Stimulated activated CD4-positive, alpha-beta T cell treated with anti-CD3 and anti-CD28 coated beads, Interleukin-2, amount 100 ng/mL, for 4 hours (primary cell): Measurements from ENCODE around the gene PPP1R14B.

Experiments used
- DNase-seq: peaks from one replicate; pipeline ENCODE4 v3.0.0-alpha.2; 2020; ENCODE audit warnings: low read depth

Gene PPP1R14B

DNA sequence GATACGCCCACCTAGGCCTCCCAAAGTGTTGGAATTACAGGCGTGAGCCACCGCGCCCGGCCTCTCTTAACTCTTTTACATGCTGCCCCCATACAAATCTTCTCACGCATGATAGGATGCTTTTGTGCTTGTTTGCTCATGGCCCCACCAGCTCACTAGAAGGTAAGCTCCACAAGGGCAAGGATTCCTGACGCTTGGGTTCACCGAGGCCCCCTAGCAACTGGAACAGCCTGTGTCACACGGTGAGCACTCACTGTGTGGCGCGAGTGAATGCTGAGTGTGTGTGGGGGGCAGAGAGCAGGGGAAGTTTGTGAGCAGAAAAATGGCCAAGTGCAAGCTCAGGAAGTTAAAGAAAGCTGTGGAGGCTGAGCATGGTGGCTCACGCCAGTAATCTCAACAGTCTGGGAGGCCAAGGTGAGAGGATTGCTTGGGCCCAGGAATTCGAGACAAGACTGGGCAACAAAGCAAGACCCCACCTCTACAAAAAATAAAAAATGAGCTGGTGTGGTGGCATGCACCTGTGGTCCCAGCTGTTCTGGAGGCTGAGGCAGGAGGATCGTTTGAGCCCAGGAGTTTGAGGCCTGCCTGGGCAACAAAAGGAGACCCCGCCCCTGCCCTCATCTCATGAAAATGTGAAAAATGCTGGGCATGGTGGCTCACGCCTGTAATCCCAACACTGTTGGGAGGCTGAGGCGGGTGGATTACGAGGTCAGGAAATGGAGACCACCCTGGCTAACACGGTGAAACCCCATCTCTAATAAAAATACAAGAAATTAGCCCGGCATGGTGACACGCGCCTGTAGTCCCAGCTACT, 35.4 kb upstream of the PPP1R14B start:
- no peak for DNase-seq

DNA sequence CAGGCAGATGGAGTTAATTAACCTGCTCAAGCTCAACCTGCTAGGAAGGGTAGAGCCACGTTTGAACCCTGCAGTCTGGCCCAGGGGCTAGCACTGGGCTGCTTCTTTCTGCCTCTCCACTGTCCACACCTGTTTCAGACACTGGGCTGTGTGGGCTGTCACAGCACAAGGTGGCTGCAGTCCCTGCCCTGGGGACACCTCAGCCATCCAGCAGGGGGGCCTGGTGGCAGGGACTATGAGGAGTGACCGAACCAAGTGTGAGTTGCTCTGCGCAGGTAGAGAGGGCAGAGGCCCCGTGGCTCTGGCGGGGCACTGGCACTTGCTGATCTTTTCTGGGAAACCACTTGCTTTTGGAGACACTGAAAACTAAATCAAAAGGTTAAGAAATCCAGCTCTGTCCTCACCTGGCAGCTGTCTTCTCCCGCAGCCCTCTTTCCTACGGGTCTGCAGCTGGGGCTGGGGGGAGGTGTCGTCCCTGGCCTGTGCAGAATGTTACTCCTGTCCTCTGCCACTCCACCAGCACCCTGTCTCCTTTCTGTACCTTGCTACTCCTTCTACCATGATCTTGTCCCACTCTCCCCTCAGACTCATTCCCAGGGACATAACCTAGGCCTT, 31.9 kb upstream of the PPP1R14B start:
- DNase-seq, result no peak

- DNase-seq, result no peak
These were observed 30.1 kb upstream of the PPP1R14B start for GRCh38 chr11:64276653-64277431.

DNA sequence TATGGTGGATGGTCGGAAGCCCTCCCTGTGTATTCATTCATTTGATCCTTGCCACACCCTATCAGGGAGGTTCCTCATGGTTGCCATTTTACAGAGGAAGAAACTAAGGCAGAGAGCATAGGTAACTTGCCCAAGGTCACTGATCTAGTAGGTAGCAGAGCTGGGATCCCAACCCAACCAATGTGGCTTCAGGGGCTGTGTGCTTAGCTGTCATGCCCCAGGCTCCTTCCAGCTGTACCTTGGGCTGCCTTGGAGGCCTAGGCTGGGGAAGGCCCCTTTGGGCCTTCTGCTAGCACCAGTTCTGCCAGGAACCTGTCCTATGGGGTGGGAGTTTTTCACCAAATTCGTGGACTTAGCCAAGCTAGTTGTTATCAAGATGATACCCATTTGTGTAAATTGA, 29.1 kb upstream of the PPP1R14B start:
- DNase-seq, result no peak

DNA sequence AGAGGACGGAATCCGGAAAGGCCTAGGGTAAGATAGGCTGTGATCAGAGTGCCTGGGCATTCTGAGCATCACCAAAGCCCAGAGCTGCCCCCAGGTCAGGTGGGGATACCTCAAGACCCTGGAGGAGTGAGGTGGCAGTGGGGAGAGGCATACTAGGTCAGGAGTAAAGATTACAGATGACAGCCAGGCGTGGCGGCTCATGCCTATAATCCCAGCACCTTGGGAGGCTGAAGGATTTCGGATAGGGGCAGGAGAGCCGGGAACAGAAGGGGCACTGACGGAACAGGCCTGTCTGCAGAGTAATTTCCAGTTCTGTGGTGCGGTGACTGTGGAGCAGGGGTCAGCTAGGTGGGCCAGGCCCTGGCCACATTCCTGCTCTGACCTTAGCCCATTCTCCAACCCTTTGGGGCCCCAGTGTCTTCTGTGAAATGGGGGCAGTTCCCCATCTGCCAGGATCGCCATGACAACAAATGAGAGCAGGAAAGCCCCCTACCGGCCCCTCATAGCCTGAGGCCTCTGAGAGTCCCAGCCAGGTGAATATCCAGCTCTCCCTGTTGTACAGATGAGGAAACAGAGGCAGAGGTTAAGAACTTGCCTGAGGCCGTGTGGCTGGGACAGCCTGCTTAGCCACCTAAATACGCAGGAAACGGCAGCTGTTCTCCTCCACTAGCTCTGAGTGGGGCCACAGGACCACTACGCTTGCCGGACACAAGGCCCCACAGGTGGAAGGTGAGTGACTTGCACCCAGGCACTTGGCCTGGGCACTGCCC, 28.5 kb upstream of the PPP1R14B start:
- no peak for DNase-seq

- DNase-seq, result peak; percentile 97
These were observed 22.9 kb upstream of the PPP1R14B start for GRCh38 chr11:64269540-64270220.

- DNase-seq, result no peak
These were observed 22.3 kb upstream of the PPP1R14B start for GRCh38 chr11:64268893-64269539.

- DNase-seq, result no peak
These were observed 21.5 kb upstream of the PPP1R14B start for GRCh38 chr11:64268025-64268892.

- DNase-seq, result no peak
These were observed 20.6 kb upstream of the PPP1R14B start for GRCh38 chr11:64267207-64267945.

DNA sequence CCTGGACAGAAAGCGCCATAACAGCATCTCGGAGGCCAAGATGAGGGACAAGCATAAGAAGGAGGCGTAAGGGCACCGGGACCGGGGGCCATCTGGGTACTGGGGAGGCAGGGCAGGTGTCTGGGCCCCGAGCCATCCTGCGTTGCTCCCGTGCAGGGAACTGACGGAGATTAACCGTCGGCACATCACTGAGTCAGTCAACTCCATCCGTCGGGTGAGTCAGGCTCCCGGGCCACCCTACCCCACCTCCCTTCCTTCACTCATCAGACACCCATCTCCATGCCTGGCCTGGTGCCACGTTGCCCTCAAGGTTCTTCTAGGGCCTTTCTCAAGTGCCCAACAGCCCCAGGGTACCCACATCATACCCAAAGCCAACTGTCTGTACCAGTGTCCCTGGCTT, 19.6 kb upstream of the PPP1R14B start:
- DNase-seq, result no peak

DNA sequence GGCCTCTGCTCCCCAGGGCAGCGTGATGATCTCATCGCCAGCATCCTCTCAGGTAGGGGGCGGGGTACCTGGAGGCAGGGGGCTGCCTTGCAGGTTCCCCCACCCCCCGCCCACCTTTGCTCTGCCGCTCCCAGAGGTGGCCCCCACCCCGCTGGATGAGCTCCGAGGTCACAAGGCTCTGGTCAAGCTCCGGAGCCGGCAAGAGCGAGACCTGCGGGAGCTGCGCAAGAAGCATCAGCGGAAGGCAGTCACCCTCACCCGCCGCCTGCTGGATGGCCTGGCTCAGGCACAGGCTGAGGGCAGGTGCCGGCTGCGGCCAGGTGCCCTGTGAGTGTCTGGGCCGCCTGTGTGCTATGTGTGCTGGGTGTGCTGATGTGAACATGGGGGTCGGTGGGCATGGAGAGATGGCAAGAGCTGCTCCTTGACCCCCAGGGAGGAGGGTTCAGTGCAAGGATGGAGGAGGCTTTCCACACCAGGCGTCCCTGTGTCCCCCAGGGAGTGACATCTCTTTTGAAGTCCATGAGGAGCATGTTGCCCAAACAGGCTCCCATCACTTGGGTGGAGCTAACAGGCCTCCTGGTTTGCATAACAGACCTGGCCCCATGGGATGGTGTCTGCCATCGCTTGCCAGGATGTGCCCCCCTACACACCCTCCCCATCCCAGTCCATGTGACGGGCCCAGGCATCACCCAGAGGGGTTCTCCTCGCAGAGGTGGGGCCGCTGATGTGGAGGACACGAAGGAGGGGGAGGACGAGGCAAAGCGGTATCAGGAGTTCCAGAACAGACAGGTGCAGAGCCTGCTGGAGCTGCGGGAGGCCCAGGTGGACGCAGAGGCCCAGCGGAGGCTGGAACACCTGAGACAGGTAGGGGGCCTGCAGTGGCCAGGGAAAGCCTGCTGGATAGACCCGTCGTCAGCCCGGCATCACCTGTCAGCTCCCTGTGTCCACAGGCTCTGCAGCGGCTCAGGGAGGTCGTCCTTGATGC, 18.7 kb upstream of the PPP1R14B start:
- DNase-seq, result no peak

DNA sequence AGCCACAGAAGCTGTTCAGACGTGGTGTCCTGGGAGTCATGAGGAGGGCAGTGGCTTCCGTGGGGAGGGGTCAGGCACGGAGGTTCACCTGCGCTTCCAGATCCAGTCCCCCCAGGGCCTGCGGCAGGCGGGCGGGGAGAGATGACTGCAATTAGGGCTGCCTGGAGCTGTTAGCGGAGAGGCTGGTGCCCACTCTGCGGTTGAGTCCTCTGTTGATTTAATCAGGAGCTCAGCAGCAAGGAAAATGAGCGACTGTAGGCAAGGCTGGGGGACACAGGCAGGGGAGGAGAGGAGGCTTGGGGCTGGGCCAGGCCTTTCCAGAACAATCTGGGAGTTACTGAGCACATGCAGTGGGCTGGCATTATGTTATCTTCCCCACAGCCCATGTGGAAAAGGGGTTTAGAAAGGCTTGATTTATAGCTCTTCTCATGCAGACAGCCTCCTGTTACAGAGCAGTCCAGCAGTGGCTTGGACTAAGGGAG, 17.7 kb upstream of the PPP1R14B start:
- DNase-seq, result no peak

DNA sequence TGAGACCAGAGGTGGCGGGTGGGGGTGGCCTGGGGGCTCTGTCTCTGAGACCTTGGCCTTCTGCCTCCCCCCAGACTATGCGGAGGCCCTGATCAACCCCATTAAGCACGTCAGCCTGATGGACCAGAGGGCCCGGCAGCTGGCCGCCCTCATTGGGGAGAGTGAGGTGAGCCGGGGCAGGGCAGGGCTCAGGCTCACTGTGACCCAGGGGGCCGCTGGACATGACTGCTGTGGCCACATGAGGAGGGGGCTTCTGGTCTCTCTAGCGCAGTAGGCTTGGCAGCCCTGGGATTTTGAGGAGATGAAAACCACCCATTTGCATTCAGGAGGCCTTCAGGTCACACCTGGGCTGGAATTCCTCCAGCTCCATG, 17.2 kb upstream of the PPP1R14B start:
- no peak for DNase-seq

- no peak for DNase-seq
These were observed 16.5 kb upstream of the PPP1R14B start for GRCh38 chr11:64263021-64263946.

GRCh38 chr11:64262271-64263002, 15.7 kb upstream of the PPP1R14B start:
- no peak for DNase-seq

- DNase-seq, result no peak
These were observed 14.9 kb upstream of the PPP1R14B start for GRCh38 chr11:64261556-64262080.
